Tracheal epithelial cell (primary cell): Measurements from ENCODE around the gene ZNF180. TPM values are rescaled to one million over a fixed set of nuclear protein-coding genes. Genes with fewer than 3 reads are reported as not detected.

Source experiments
- total RNA-seq: library from RNA; depleted of rRNA; stranded (reverse); fragments of >200 nt; gene quantifications from 2 replicates; pipeline ENCODE4 v1.2.1, GENCODE V29; 2014

ZNF180 gene
- total RNA-seq, result 4.0 and 8.0 TPM in 2 replicates

DNA sequence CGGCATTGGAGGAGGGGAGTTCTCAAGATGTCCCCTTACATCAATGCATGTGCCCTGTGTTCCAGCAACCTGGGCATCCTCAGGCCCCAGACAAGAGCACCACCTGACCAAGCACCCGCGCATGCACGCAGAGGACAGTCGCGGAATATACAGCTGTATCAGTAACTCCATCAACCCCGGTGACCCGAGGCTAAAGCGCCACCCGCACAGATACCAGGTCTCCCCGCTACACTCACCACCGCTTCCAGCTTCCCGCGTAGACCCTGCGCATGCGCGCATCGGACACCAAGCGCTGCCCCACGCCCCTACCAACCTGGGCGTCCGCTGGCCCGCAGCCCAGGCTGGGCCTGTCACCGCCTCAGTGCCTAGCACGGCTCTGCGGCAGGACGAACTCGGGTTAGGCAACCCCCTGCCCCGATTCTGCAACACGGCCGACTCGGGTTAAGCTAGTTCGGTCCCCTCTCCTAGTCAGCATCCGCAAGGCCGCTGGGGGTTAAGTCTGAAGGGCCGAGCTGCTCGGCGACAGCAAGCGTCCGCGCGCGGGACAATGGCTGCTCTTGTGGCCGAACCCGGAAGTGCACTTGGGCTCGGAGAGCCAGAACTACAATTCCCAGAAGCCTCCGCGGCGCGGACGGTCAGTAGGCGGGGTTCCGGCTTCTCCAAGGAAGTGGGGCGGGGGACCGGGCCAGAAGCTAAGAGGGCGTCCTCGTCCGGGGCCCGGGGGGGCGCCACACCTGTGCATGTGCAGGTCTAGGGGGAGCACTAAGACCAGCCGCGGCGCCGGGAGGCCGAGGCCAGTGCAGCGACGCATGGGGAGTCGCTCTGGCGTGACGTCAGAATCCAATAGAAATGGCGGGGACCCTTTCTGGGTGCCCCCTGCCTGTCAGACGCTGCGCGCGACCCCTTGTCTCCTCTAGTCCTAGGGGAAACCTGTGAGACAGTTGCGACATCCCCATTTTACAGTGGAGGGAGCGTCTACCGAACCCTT lies at the start of gene ZNF180:
ZNF180 (minus strand) TSS at position 561 of the 988 bp plus-strand sequence. CDS start 3,188 bp downstream, outside the sequence.

DNA sequence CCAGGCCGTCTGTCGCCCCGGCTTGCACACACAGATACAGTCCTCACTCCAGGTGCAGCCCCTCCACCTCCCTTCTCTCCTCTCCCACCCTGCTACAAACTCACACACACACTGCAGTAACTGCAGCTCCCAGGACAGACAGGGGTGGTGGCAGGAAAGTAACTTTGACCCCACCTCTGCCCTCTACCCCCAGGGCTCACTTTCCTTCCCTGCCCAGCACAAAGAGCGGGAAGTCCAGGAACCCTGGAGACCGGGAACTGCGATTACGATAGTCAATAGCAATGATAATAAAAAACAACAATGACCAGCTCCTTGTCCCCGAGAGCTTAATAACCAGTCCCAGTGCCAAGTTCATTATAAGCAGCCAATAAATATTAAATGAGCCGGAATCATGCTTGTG lies 29.2 kb upstream of the ZNF180 start, which contains the start of gene CEACAM20:
CEACAM20 (minus strand) TSS at position 140 of the 400 bp plus-strand sequence. CDS start 166 bp downstream, outside the sequence.

DNA sequence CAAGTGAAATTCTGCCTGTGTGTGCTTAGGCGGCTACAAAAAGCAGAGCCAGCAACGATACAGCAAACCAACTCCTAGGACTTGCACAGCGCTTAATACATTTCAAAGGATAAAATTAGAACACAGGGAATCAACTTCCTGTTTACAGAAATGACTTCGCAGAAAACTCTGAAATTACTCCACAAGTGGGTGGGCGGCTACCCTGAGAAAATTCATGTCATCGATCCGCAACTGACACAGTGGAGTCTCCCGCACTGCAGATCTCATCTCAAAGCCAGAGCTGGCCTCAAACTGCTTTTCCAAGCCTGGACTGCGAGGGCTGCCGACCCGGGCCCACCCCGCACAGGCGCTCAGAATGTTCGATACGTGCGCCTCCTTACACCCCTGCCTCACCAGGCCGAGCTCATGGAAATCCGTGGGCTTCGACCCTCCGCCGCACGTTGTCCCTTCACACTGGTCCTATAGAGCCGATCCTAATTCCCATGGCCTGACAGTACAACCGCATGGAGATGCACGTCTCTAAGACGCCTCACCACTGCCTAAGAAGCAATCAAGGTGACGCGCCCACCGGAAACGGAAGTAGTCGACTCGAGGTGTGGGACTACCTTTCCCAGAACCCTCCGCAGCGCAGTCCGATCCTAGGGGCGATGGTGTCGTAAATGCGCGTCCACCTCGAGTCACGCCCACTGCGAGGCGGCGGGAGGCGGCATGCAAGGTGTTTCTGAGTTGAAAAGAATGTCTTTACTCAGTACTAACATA lies 52.2 kb downstream of the ZNF180 start, which contains the start of gene ZNF229:
ZNF229 (minus strand) TSS at position 557 of the 759 bp plus-strand sequence. CDS start 5,625 bp downstream, outside the sequence.

Other genes with a start within 250 kb of the ZNF180 start
- 0.24 and 1.1 TPM in 2 replicates for gene ZNF233, start 240.6 kb downstream of the ZNF180 start, total RNA-seq
- gene ZNF235, start 195.5 kb downstream of the ZNF180 start, total RNA-seq, result 2.1 and 3.1 TPM in 2 replicates
- 3.4 and 5.1 TPM in 2 replicates for gene ZNF112, start 143.8 kb downstream of the ZNF180 start, total RNA-seq
- gene ZNF285, start 98.9 kb downstream of the ZNF180 start, total RNA-seq, result 2.3 and 3.9 TPM in 2 replicates
- 8.5 and 10.4 TPM in 2 replicates for gene ZNF229, start 52.0 kb downstream of the ZNF180 start, total RNA-seq
- not detected in 2 replicates for gene CEACAM20, start 29.2 kb upstream of the ZNF180 start, total RNA-seq
- 0.48 TPM in 1 of 2 replicates, not detected in the other for gene IGSF23, start 113.0 kb upstream of the ZNF180 start, total RNA-seq
- 84.0 and 177 TPM in 2 replicates for gene PVR, start 143.4 kb upstream of the ZNF180 start, total RNA-seq
- 1.2 and 1.7 TPM in 2 replicates for gene CEACAM19, start 171.0 kb upstream of the ZNF180 start, total RNA-seq
- not detected in 2 replicates for gene CEACAM16, start 198.6 kb upstream of the ZNF180 start, total RNA-seq
- gene BCL3, start 248.2 kb upstream of the ZNF180 start, total RNA-seq, result 1.7 and 3.1 TPM in 2 replicates